ENCODE measurements around the gene TEKT3.

TEKT3 gene

GRCh38 chr17:15341385-15341849, at the start of gene TEKT3:
TSS of gene TEKT3 (minus strand) at chr17:15341597. CDS start at chr17:15331585, 10,012 bp downstream.
- DNase-seq (ENCODE audit: low spot score) = no peak

DNA sequence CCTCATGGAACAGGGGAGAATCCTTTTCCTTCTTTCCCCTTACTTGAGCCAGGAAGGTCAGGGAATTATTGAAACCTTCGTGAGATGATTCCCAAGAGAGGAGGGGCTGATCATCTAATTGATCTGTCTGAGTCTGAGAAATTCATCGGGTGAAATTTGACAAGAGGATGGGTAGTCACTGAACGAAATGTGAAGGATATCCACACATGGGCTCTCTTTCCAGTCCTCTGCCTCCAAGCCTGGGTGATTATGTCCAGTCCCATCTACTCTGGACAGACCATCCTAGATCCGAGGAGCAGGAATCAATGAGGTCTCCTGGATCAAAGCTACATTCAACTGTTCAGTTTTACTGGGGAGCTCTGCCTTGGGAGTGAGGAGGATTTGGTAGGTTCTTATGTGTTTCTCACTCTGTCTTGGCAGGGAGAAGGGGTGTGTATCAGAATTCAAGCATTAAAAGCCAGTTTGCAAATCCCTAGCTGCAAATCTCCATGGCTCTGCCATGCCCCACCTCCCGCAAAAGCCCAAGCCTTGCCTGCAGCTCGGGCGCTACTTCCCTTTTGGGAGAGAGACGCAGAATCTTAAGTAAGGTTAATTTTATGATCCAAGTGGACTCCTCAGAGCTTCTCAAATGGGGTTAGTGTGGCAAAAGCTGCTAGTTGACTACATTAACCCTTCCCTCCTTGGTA, 47.1 kb upstream of the TEKT3 start:
- no peak for TF ChIP-seq CTCF (IDR thresholded peaks at IDR 0.05; ENCODE audit: extremely low read depth, missing control alignments)
- DNase-seq (ENCODE audit: low spot score) = no peak

More at GRCh38 chr17:15341385-15341849, at the start of gene TEKT3:
- TF ChIP-seq CTCF (IDR thresholded peaks at IDR 0.05; ENCODE audit: extremely low read depth, missing control alignments) = no peak

DNA sequence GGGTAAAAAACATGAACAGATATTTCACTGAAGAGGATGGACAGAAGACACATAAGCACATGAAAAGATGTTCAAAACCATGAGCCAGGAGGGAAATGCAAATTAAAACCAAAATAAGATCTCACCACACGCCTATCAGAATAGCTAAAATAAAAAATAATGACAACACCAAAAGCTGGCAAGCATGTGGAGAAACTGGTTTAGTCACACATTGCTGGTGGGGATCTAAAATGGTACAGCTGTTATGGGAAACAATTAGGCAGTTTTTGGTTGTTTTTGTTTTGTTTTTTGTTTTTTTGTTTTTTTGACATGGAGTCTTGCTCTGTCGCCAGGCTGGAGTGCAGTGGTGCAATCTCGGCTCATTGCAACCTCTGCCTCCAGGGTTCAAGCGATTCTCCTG, 44.7 kb upstream of the TEKT3 start:
- no peak for TF ChIP-seq CTCF (IDR thresholded peaks at IDR 0.05; ENCODE audit: extremely low read depth, missing control alignments)
- no peak for DNase-seq (ENCODE audit: low spot score)

GRCh38 chr17:15385305-15385704, 43.9 kb upstream of the TEKT3 start:
- TF ChIP-seq CTCF (IDR thresholded peaks at IDR 0.05; ENCODE audit: extremely low read depth, missing control alignments) = no peak
- DNase-seq (ENCODE audit: low spot score) = no peak

DNA sequence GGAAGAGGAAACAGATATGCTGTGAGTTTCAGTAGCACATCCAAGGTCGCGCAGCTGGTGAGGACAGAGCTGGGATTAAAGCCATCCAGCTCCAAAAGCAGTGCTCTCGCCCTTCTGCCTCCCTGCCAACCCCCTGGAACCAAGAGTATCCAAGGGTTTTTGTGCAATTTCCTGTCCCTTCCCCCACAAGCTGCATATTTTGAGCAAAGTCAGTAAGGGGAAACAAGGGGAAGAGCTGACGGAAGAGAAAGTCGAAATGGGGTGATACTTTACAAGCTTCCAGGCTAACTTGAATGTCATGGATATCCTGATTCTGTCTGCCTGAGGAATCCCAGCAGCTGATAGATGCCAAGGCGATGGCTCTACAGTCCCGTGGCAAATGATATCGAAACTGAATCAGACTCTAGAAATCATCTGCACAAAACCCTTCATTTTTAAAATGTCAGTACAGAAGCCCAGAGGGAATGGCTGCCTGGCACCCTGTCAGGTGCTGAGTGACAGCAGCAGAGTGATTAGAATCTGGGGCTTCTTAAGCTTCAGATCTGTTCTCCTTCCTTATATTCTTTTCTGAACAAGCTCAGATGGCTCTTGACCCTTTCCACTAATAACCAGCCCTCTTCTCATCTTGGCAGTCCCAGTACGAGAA, 42.9 kb upstream of the TEKT3 start:
- TF ChIP-seq CTCF (IDR thresholded peaks at IDR 0.05; ENCODE audit: extremely low read depth, missing control alignments) = no peak
- DNase-seq (ENCODE audit: low spot score) = no peak

GRCh38 chr17:15382914-15383313, 41.5 kb upstream of the TEKT3 start:
- no peak for DNase-seq (ENCODE audit: low spot score)
- no peak for TF ChIP-seq CTCF (IDR thresholded peaks at IDR 0.05; ENCODE audit: extremely low read depth, missing control alignments)

- no peak for TF ChIP-seq CTCF (IDR thresholded peaks at IDR 0.05; ENCODE audit: extremely low read depth, missing control alignments)
- no peak for DNase-seq (ENCODE audit: low spot score)
Measured at GRCh38 chr17:15381707-15382106, 40.3 kb upstream of the TEKT3 start.

All from GM20000 (cell line).